Ishikawa (cell line): ENCODE data around the gene CD34.

Experiments
- CEBPB ChIP-seq: IDR thresholded peaks from 2 replicates; pipeline ENCODE4 v1.6.1; 2012
- CREB1 ChIP-seq: IDR thresholded peaks from 2 replicates; pipeline ENCODE4 v1.6.1; 2012; ENCODE audit warnings: low read depth
- EGR1 ChIP-seq: IDR thresholded peaks from 2 replicates; pipeline ENCODE4 v1.6.1; 2012
- EP300 ChIP-seq: IDR thresholded peaks from 2 replicates; pipeline ENCODE4 v1.6.1; 2012; ENCODE audit warnings: borderline replicate concordance
- FOXM1 ChIP-seq: IDR thresholded peaks from 2 replicates; pipeline ENCODE4 v1.6.1; 2012; ENCODE audit warnings: low read depth, borderline replicate concordance
- NFIC ChIP-seq: IDR thresholded peaks from 2 replicates; pipeline ENCODE4 v1.6.1; 2012
- RAD21 ChIP-seq: IDR thresholded peaks from 2 replicates; pipeline ENCODE4 v1.6.1; 2012; ENCODE audit warnings: low read depth
- TAF1 ChIP-seq: IDR thresholded peaks from 2 replicates; pipeline ENCODE4 v1.6.1; 2012; ENCODE audit warnings: low read depth, mild to moderate bottlenecking
- TCF12 ChIP-seq: IDR thresholded peaks from 2 replicates; pipeline ENCODE4 v1.6.1; 2012; ENCODE audit warnings: low read depth
- TEAD4 ChIP-seq: IDR thresholded peaks from 2 replicates; pipeline ENCODE4 v1.6.1; 2012
- YY1 ChIP-seq: IDR thresholded peaks from 2 replicates; pipeline ENCODE4 v1.6.1; 2012; ENCODE audit warnings: low read depth
- ZBTB7A ChIP-seq: IDR thresholded peaks from 2 replicates; pipeline ENCODE4 v1.6.1; 2012; ENCODE audit warnings: low read depth
- TF ChIP-seq, protein P1 (sequence below): IDR thresholded peaks from 2 replicates; pipeline ENCODE4 v1.6.1; 2012
- TF ChIP-seq, protein P2 (sequence below): IDR thresholded peaks from 2 replicates; pipeline ENCODE4 v1.6.1; 2012
- TF ChIP-seq, protein P3 (sequence below): IDR thresholded peaks from 2 replicates; pipeline ENCODE4 v1.6.1; 2012; ENCODE audit warnings: low read depth, mild to moderate bottlenecking

Gene CD34

DNA sequence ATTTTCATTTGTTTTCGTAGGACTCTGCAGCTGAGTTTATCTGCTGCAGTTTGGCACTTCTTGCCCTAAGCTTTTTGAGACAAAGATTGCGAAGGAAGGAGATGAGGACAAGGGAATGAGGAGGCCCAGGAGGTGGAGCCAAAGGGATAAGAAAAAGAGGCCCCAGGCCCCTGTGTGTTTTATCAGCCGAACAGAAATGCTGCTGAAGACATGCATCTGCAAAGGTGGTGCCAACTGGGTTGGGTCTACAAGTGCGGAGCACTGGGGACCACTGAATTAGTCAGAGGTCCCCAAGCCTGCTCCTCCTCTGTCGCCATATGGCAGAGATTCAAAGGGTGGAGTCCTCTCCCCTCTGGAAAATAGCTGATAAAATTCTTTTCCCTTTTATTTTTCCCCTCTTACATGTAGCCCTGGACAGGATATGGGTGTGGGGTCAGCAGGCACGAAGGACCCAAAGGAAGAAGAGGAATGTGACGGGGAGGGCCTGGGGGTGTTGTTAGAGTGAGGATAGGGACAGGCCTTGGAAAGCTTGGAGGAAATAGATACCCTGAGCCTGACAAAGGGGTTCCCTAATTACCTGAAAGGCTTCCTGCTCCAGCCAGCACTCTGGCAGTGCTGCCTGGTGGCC lies 2.7 kb downstream of the CD34 start:
- no peak for TF ChIP-seq CEBPB
- no peak for TF ChIP-seq EP300
- TF ChIP-seq, protein P1, sequence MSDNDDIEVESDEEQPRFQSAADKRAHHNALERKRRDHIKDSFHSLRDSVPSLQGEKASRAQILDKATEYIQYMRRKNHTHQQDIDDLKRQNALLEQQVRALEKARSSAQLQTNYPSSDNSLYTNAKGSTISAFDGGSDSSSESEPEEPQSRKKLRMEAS = no peak
- TF ChIP-seq RAD21 = no peak
- TF ChIP-seq CREB1 = no peak
- TF ChIP-seq, protein P2, sequence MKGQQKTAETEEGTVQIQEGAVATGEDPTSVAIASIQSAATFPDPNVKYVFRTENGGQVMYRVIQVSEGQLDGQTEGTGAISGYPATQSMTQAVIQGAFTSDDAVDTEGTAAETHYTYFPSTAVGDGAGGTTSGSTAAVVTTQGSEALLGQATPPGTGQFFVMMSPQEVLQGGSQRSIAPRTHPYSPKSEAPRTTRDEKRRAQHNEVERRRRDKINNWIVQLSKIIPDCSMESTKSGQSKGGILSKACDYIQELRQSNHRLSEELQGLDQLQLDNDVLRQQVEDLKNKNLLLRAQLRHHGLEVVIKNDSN = no peak
- TF ChIP-seq TAF1 = no peak
- no peak for TF ChIP-seq ZBTB7A
- TF ChIP-seq TCF12 = no peak
- no peak for TF ChIP-seq YY1
- TF ChIP-seq EGR1 = no peak
- TF ChIP-seq, protein P3, sequence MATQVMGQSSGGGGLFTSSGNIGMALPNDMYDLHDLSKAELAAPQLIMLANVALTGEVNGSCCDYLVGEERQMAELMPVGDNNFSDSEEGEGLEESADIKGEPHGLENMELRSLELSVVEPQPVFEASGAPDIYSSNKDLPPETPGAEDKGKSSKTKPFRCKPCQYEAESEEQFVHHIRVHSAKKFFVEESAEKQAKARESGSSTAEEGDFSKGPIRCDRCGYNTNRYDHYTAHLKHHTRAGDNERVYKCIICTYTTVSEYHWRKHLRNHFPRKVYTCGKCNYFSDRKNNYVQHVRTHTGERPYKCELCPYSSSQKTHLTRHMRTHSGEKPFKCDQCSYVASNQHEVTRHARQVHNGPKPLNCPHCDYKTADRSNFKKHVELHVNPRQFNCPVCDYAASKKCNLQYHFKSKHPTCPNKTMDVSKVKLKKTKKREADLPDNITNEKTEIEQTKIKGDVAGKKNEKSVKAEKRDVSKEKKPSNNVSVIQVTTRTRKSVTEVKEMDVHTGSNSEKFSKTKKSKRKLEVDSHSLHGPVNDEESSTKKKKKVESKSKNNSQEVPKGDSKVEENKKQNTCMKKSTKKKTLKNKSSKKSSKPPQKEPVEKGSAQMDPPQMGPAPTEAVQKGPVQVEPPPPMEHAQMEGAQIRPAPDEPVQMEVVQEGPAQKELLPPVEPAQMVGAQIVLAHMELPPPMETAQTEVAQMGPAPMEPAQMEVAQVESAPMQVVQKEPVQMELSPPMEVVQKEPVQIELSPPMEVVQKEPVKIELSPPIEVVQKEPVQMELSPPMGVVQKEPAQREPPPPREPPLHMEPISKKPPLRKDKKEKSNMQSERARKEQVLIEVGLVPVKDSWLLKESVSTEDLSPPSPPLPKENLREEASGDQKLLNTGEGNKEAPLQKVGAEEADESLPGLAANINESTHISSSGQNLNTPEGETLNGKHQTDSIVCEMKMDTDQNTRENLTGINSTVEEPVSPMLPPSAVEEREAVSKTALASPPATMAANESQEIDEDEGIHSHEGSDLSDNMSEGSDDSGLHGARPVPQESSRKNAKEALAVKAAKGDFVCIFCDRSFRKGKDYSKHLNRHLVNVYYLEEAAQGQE = no peak
- TF ChIP-seq FOXM1 = no peak
- TF ChIP-seq TEAD4 = no peak
- TF ChIP-seq NFIC = no peak

DNA sequence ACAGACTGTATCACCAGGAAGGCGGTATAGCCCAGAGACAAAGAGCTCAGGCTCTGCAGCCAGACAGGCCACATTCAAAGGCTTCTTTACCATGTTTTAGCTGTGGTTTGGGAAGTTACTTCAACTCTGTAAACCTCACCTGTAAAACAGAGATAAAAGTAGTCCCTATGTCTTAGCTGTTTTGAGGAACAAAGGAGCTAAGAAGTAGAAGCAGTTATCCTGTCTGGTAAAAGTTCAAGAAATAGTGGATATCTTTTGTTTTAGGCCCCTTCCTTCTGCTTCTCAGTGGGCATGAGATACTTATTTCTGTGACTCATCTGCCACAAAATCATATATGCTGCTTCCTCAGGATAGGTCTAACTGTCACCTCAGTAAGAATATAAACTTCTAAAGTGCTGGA lies 6.5 kb downstream of the CD34 start:
- TF ChIP-seq, protein P3 = no peak
- TF ChIP-seq TAF1 (no peak), TCF12 (no peak)
- TF ChIP-seq, protein P1 = no peak

DNA sequence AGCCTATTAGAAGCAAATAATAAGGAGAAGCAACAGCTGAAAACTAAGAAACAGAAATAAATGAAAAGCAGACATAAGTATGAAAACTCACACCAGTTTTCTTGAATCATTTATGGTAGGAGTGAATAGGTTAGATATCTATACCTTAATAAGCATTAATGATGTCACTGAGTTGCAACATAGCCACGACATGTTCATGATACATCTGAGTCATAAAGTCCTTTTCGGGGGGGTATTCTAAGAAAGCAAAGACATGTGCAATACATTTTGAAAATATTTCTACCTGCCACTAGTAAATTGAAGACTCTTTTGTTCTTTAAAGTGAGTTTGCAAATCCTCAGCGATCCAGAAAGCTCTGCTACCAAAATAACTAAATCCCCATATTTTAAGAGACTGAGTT lies 7.2 kb downstream of the CD34 start:
- TF ChIP-seq CEBPB (no peak), EGR1 (no peak), RAD21 (no peak), FOXM1 (no peak), NFIC (no peak), TCF12 (no peak), ZBTB7A (no peak), YY1 (no peak), TEAD4 (no peak), EP300 (no peak), CREB1 (no peak), TAF1 (no peak)
- TF ChIP-seq, protein P3 = no peak
- TF ChIP-seq, protein P2 = no peak
- TF ChIP-seq, protein P1 = no peak

DNA sequence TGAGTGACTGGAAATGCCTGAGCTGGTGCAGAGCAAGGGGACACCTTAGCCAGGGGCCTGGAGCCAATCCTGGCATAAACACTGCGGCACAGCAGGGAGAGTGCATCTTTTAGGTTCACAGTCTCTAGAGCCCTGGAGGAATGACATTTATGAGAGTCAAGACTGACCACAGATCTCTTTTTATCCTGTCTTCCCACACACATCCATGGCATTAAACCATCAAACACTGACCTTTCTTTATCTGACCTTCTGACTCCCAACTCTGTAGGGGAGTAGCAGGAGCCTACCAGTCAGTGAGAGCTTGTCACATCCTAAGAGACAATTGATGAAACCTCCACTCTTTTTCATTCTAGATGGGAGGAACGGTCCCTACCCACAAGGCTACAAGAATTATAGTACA lies 7.9 kb downstream of the CD34 start:
- no peak for TF ChIP-seq CEBPB
- TF ChIP-seq NFIC = no peak
- TF ChIP-seq RAD21 = no peak
- TF ChIP-seq EP300 = no peak
- TF ChIP-seq YY1 = no peak
- TF ChIP-seq, protein P2 = no peak
- no peak for TF ChIP-seq TEAD4
- TF ChIP-seq CREB1 = no peak
- TF ChIP-seq EGR1 = no peak
- TF ChIP-seq, protein P3 = no peak
- no peak for TF ChIP-seq TAF1
- TF ChIP-seq FOXM1 = no peak
- TF ChIP-seq ZBTB7A = no peak
- TF ChIP-seq, protein P1 = no peak
- no peak for TF ChIP-seq TCF12
